Measurements from ENCODE around the gene ZFP36.

- TF ChIP-seq, protein P1, sequence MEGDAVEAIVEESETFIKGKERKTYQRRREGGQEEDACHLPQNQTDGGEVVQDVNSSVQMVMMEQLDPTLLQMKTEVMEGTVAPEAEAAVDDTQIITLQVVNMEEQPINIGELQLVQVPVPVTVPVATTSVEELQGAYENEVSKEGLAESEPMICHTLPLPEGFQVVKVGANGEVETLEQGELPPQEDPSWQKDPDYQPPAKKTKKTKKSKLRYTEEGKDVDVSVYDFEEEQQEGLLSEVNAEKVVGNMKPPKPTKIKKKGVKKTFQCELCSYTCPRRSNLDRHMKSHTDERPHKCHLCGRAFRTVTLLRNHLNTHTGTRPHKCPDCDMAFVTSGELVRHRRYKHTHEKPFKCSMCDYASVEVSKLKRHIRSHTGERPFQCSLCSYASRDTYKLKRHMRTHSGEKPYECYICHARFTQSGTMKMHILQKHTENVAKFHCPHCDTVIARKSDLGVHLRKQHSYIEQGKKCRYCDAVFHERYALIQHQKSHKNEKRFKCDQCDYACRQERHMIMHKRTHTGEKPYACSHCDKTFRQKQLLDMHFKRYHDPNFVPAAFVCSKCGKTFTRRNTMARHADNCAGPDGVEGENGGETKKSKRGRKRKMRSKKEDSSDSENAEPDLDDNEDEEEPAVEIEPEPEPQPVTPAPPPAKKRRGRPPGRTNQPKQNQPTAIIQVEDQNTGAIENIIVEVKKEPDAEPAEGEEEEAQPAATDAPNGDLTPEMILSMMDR (IDR thresholded peaks at IDR 0.05) = peak in 2 of 6 experiments; percentile 11 to 12
- TF ChIP-seq POLR2A (IDR thresholded peaks at IDR 0.05) = peak; percentile 99 to 100
Observed at GRCh38 chr19:39406656-39407409, at the start of gene ZFP36.
